Upper lobe of left lung (tissue), 6 donors: ENCODE results near the gene ABLIM2. TPM values are rescaled to one million over a fixed set of nuclear protein-coding genes. Genes with fewer than 3 reads are reported as not detected.

Experiments used
- ATAC-seq, 2 donors: fragments of 200-7000 bp; cut with Tn5 transposase; one replicate each; pipeline ENCODE4 v1.9.1; 2022; ENCODE audit warnings: mild to moderate bottlenecking in 2 of 2, moderate library complexity in 2 of 2; ENCODE audit not compliant: low FRiP score in 2 of 2
- DNase-seq, 2 donors: peaks; one replicate each; pipeline ENCODE4 v3.0.0-alpha.2; 2019 to 2020
- H3K27ac ChIP-seq, 4 donors: fragments of 200-600 bp; sonication (generic); one replicate each; pipeline ENCODE4 v1.5.1; 2016 to 2019
- H3K27me3 ChIP-seq, 4 donors: fragments of 200-600 bp; sonication (generic); one replicate each; pipeline ENCODE4 v1.5.1; 2017 to 2019
- H3K36me3 ChIP-seq, 4 donors: fragments of 200-600 bp; sonication (generic); one replicate each; pipeline ENCODE4 v1.5.1; 2016 to 2019
- H3K4me1 ChIP-seq, 4 donors: fragments of 200-600 bp; sonication (generic); one replicate each; pipeline ENCODE4 v1.5.1; 2018 to 2019
- H3K4me3 ChIP-seq, 4 donors: fragments of 200-600 bp; sonication (generic); one replicate each; pipeline ENCODE4 v1.5.1; 2017 to 2019; ENCODE audit warnings: mild to moderate bottlenecking in 2 of 4, moderate library complexity in 1 of 4
- H3K9me3 ChIP-seq, 4 donors: fragments of 200-600 bp; sonication (generic); one replicate each; pipeline ENCODE4 v1.5.1; 2018 to 2019
- EP300 ChIP-seq, 4 donors: sonication (generic); formaldehyde crosslinking; IDR thresholded peaks; one replicate each; pipeline ENCODE4 v1.5.1; 2017; ENCODE audit warnings: antibody characterized with exemption in 4 of 4, control low read depth in 2 of 4
- POLR2A ChIP-seq, 4 donors: fragments of 450-650 bp; IDR thresholded peaks; one replicate each; pipeline ENCODE4 v1.5.1; 2016 to 2017; ENCODE audit warnings: antibody characterized with exemption in 4 of 4, mild to moderate bottlenecking in 2 of 4
- POLR2AphosphoS5 ChIP-seq, 2 donors: sonication (generic); formaldehyde crosslinking; IDR thresholded peaks; one replicate each; pipeline ENCODE4 v1.5.1; 2017; ENCODE audit warnings: antibody characterized with exemption in 2 of 2
- WGBS, 2 donors: methylation state at CpG; one replicate each; pipeline ENCODE4 v1.1.5; 2017 to 2018; 5-methylcytosine and 5-hydroxymethylcytosine counted together
- total RNA-seq, 6 donors: library from RNA; depleted of rRNA in 4 of 6; stranded (reverse); fragments of >200 nt in 4 of 6; gene quantifications; one replicate each; pipeline versions ENCODE4 v1.1.0 to v1.2.1, GENCODE V29; 2016 to 2021
- TF ChIP-seq, protein P1 (sequence below), 6 experiments: fragments of 450-650 bp in 4 of 6; fragments of 200-600 bp in 2 of 6; sonication (generic) in 2 of 6; IDR thresholded peaks; one replicate each; pipeline ENCODE4 v1.5.1; 2016 to 2019; ENCODE audit warnings: antibody characterized with exemption in 6 of 6
- donor health status: DM: no; HTN: no; CAD: no; lungs with moderate emphysema.
- donor health status: DM: no; HTN: yes; CAD: no; lungs with severe emphysema.

Gene ABLIM2
- total RNA-seq, 6 donors from 2014 or later, result 3.6 to 36.9 (median 8.1) TPM

DNA sequence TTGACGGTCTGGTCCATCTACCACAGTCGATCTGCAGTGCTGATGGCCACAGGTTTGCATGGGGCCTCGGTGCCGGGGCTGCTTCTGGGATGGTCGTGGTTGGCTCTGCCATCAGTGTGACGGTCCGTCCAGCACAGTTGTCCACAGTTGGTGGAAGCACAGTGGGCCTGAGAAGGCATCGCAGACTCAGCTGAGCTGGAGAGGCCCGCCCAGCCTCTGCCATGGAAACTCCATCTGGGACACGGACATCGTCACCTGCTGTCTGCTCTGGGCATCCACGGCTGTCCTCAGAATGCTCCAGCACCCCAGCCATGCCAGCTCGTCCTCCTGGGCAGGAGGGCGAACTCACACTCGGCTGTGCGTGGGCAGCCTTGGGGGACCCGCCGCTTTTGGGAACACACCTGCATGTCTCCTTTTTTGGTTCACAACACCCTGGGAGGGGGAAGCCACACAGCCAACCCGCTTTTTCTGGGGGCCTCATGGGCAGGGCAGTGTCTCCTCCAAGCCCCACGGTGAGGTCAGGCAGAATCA is 33.0 kb downstream of the ABLIM2 start:
- TF ChIP-seq, protein P1, sequence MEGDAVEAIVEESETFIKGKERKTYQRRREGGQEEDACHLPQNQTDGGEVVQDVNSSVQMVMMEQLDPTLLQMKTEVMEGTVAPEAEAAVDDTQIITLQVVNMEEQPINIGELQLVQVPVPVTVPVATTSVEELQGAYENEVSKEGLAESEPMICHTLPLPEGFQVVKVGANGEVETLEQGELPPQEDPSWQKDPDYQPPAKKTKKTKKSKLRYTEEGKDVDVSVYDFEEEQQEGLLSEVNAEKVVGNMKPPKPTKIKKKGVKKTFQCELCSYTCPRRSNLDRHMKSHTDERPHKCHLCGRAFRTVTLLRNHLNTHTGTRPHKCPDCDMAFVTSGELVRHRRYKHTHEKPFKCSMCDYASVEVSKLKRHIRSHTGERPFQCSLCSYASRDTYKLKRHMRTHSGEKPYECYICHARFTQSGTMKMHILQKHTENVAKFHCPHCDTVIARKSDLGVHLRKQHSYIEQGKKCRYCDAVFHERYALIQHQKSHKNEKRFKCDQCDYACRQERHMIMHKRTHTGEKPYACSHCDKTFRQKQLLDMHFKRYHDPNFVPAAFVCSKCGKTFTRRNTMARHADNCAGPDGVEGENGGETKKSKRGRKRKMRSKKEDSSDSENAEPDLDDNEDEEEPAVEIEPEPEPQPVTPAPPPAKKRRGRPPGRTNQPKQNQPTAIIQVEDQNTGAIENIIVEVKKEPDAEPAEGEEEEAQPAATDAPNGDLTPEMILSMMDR (IDR thresholded peaks at IDR 0.05), result no peak
- TF ChIP-seq EP300 (IDR thresholded peaks at IDR 0.05), result no peak
- TF ChIP-seq POLR2A (IDR thresholded peaks at IDR 0.05), result no peak
- no peak for TF ChIP-seq POLR2AphosphoS5 (IDR thresholded peaks at IDR 0.05)
- ATAC-seq (no peak), DNase-seq (no peak)
- H3K4me1 ChIP-seq, result no peaks in the 10 kb centered on the region
- WGBS, 2 donors, result 90 to 92% methylated on average over 18 to 19 of the region's 20 CpGs
- H3K9me3 ChIP-seq, result no peaks in the 10 kb centered on the region
- no peaks in the 10 kb centered on the region for H3K27me3 ChIP-seq
- H3K27ac ChIP-seq, result no peak overlapping the region
- H3K36me3 ChIP-seq, result no peaks in the 10 kb centered on the region
- no peak overlapping the region for H3K4me3 ChIP-seq

DNA sequence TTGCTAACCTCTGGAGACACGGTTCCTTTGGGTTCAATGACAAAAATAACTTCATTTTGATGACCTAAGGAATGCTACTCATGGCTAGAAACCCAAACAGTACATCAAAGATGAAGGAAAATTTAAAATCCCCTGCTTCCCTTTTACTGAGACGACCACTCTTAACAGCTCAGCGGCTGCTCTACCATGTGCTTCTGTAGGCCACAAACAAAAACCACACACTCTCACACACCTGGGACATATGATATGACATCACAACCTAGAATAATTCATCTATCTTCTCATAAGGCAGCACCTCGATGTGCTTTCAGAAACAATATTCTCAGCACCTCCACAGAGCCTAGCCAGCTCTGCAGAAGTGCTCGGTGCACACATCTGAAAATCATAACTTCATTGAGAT is 34.7 kb downstream of the ABLIM2 start:
- H3K4me3 ChIP-seq, result no peak overlapping the region
- 75% methylated on average over 5 of the region's 5 CpGs for WGBS, 2 donors
- H3K9me3 ChIP-seq, result no peaks in the 10 kb centered on the region
- no peaks in the 10 kb centered on the region for H3K4me1 ChIP-seq
- no peak overlapping the region for H3K27ac ChIP-seq
- H3K36me3 ChIP-seq, result no peaks in the 10 kb centered on the region
- ATAC-seq (no peak), DNase-seq (no peak)
- TF ChIP-seq POLR2AphosphoS5 (IDR thresholded peaks at IDR 0.05) (no peak), EP300 (IDR thresholded peaks at IDR 0.05) (no peak), POLR2A (IDR thresholded peaks at IDR 0.05) (no peak)
- TF ChIP-seq, protein P1 (IDR thresholded peaks at IDR 0.05), result no peak
- no peaks in the 10 kb centered on the region for H3K27me3 ChIP-seq

DNA sequence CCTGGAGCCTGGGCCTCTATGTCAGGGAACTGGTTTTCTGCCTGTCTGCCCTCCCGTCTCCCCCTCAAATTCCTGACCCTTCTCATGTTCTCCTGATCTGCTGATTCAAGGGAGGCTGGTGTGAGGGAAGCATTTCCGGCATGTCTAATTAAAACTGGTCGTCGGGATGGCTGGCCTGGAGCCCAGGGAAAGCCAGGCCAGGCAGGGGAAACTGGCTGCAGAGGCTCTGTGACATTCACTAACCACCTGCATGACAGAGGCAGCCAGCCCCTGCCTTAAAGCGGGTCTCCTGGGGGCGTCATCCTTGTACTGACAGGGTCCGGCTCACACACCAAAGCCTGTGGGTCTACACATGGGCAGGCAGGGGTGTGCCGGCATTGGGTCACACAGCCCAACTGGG is 35.2 kb downstream of the ABLIM2 start:
- ATAC-seq (no peak), DNase-seq (no peak)
- no peaks in the 10 kb centered on the region for H3K27me3 ChIP-seq
- H3K27ac ChIP-seq, result no peak overlapping the region
- H3K36me3 ChIP-seq, result no peaks in the 10 kb centered on the region
- no peaks in the 10 kb centered on the region for H3K4me1 ChIP-seq
- no peaks in the 10 kb centered on the region for H3K9me3 ChIP-seq
- WGBS, 2 donors, result 63 to 67% methylated on average over 2 to 8 of the region's 8 CpGs
- no peak overlapping the region for H3K4me3 ChIP-seq
- TF ChIP-seq, protein P1 (IDR thresholded peaks at IDR 0.05), result no peak
- TF ChIP-seq POLR2A (IDR thresholded peaks at IDR 0.05) (no peak), POLR2AphosphoS5 (IDR thresholded peaks at IDR 0.05) (no peak), EP300 (IDR thresholded peaks at IDR 0.05) (no peak)

DNA sequence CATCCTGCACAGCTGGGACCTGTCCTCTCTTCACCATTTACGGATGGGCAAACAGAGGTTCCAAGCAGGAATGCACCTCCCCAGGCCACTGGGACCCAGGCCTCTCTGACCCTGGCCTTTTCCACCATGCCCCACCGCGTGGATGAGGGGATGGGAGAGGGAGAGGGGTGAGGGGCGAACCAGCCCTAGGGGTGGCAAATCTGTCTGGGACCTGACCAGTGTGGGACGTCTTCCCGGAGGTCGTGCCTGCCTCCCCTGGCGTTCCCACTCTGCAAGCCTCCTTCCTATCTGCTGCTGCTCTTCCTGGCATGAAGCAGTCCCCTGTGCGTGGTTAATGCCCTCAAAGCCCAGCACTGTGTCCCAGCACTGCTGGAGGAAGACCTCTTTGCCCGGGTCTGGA is 35.9 kb downstream of the ABLIM2 start:
- DNase-seq (no peak), ATAC-seq (no peak)
- H3K4me3 ChIP-seq, result no peak overlapping the region
- H3K27ac ChIP-seq, result no peak overlapping the region
- H3K9me3 ChIP-seq, result no peaks in the 10 kb centered on the region
- WGBS, 2 donors, result 86 to 93% methylated on average over 10 of the region's 10 CpGs
- H3K27me3 ChIP-seq, result no peaks in the 10 kb centered on the region
- TF ChIP-seq EP300 (IDR thresholded peaks at IDR 0.05) (no peak), POLR2AphosphoS5 (IDR thresholded peaks at IDR 0.05) (no peak), POLR2A (IDR thresholded peaks at IDR 0.05) (no peak)
- TF ChIP-seq, protein P1 (IDR thresholded peaks at IDR 0.05), result no peak
- no peaks in the 10 kb centered on the region for H3K36me3 ChIP-seq
- peaks cover 0 to 5% (median 2%) of the 10 kb centered on the region in 4 donors for H3K4me1 ChIP-seq

DNA sequence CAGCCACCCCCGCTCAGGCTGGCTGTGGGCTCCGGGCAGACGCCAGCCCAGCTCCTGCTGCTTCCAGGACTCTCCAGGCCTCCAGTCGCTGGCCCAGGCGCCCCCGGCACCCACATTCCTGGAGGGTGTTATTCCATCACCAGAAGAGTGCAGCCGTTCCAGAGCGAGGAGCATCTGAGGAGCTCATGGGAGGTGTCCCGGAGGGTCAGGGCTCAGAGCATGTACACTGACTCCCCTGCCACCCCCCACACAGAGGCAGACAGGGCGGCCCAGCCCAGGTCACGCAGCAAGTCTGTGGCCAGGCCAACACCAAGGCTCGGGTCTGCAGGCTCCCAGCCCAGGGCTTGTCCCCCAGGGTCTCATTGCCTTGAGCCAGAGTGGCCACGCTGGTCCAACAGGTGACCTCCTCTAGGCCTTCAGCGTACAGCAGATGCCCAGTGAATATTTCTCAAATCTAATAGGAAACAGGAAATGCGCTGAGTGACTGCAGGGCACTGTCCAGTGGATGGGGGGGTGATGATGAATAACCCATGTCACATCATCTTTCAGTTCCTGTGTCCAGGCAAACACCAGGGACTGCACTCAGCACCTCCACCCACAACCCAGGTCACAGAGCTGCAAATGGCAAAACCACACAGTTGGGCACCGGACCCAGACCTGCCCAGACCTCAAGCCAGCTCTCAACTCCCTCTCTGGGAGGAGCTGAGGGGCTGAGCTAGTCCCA is 37.2 kb downstream of the ABLIM2 start:
- Histone ChIP-seq H3K36me3 (no peaks in the 10 kb centered on the region), H3K9me3 (no peaks in the 10 kb centered on the region), H3K4me1 (peaks cover 0 to 7% (median 3%) of the 10 kb centered on the region in 4 donors), H3K27ac (no peak overlapping the region), H3K4me3 (no peak overlapping the region), H3K27me3 (no peaks in the 10 kb centered on the region)
- TF ChIP-seq POLR2AphosphoS5 (IDR thresholded peaks at IDR 0.05) (no peak), EP300 (IDR thresholded peaks at IDR 0.05) (no peak), POLR2A (IDR thresholded peaks at IDR 0.05) (no peak)
- TF ChIP-seq, protein P1 (IDR thresholded peaks at IDR 0.05), result no peak
- ATAC-seq, result no peak
- WGBS, 2 donors, result 80 to 90% methylated on average over 1 to 15 of the region's 16 CpGs
- DNase-seq, result no peak
